Measurements from ENCODE around the gene EIF4B.

The EIF4B gene

DNA sequence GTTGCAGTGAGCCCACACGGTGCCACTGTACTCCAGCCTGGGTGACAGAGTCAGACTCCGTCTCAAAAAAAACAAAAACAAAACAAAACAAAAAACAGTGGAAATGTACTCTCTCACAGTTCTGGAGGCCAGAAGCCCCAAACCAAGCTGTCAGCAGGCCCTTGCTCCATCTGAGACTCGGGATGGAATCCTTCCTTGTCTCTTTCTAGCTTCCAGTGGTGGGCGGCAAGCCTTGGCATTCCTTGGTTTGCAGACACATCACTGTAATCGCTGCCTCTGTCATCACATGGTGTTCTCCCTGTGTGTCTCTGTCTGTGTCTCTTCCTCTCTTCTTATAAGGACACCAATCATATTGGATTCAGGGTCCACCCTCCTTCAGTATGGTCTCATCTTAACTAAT, 50.0 kb downstream of the EIF4B start:
- Histone ChIP-seq H2BK15ac (replicated peaks; ENCODE audit: low read depth) (no peak overlapping the region), H3K9ac (ENCODE audit: low read length) (no peak overlapping the region), H3K27ac (ENCODE audit: low read depth, low read length) (no peak overlapping the region), H3K4me3 (ENCODE audit: low read length) (no peak overlapping the region), H3K4ac (ENCODE audit: low read depth, low read length) (no peak overlapping the region), H3K18ac (ENCODE audit: low read length) (no peak overlapping the region), H4K8ac (ENCODE audit: low read depth, low read length) (no peak overlapping the region), H3K56ac (ENCODE audit: low read length) (no peak overlapping the region), H3K4me2 (ENCODE audit: low read length) (no peak overlapping the region), H3K27me3 (ENCODE audit: insufficient read depth, low read length, poor library complexity) (no peaks in the 10 kb centered on the region), H2BK5ac (ENCODE audit: low read length) (no peak overlapping the region), H3K4me1 (ENCODE audit: control insufficient read depth, low read depth, low read length) (peaks cover 9% of the 10 kb centered on the region), H2BK120ac (ENCODE audit: low read depth, low read length) (no peak overlapping the region), H3K79me1 (ENCODE audit: low read length) (peaks cover 12% of the 10 kb centered on the region), H4K5ac (ENCODE audit: low read length) (no peak overlapping the region), H2AK5ac (ENCODE audit: low read length) (no peak overlapping the region), H3K36me3 (ENCODE audit: control insufficient read depth, insufficient read depth, low read length) (no peaks in the 10 kb centered on the region), H3K79me2 (ENCODE audit: control insufficient read depth, insufficient read depth, low read length) (peaks cover 10% of the 10 kb centered on the region), H3K23ac (ENCODE audit: low read length) (no peak overlapping the region)
- DNase-seq = no peak
- no CpG with 5 or more reads among the region's 5 CpGs for WGBS (ENCODE audit: extremely low coverage, insufficient coverage, low lambda C conversion rate)

DNA sequence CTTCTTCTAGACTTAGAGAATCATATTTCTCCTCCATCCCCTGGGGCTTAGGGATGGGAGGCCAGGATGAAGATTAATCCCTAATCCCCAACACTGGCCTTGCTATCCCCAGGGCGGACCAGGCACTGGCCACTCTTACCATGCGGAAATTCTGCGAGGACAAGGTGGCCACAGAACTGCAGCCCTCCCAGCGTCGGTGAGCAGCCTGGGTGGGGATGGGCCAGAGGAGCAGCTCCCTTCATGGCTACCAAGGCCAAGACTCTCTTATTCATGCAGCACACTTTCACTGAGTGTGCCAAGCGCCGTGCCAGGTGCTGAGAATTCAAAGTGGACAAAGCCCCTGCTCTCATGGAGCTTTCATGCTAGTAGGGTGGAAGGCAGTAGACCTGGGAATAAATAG, 50.6 kb downstream of the EIF4B start:
- H3K4me3 ChIP-seq (ENCODE audit: low read length) = no peak overlapping the region
- no peak for DNase-seq
- H3K27me3 ChIP-seq (ENCODE audit: insufficient read depth, low read length, poor library complexity) = no peaks in the 10 kb centered on the region
- peaks cover 3% of the 10 kb centered on the region for H3K4me1 ChIP-seq (ENCODE audit: control insufficient read depth, low read depth, low read length)
- H3K18ac ChIP-seq (ENCODE audit: low read length) = no peak overlapping the region
- H3K36me3 ChIP-seq (ENCODE audit: control insufficient read depth, insufficient read depth, low read length) = no peaks in the 10 kb centered on the region
- no peak overlapping the region for H3K27ac ChIP-seq (ENCODE audit: low read depth, low read length)
- H2BK15ac ChIP-seq (replicated peaks; ENCODE audit: low read depth) = no peak overlapping the region
- H4K8ac ChIP-seq (ENCODE audit: low read depth, low read length) = no peak overlapping the region
- H3K79me2 ChIP-seq (ENCODE audit: control insufficient read depth, insufficient read depth, low read length) = peaks cover 6% of the 10 kb centered on the region
- H2BK5ac ChIP-seq (ENCODE audit: low read length) = no peak overlapping the region
- no peak overlapping the region for H2BK120ac ChIP-seq (ENCODE audit: low read depth, low read length)
- H3K4ac ChIP-seq (ENCODE audit: low read depth, low read length) = no peak overlapping the region
- no peak overlapping the region for H3K23ac ChIP-seq (ENCODE audit: low read length)
- no peak overlapping the region for H2AK5ac ChIP-seq (ENCODE audit: low read length)
- no peak overlapping the region for H3K4me2 ChIP-seq (ENCODE audit: low read length)
- no peak overlapping the region for H4K5ac ChIP-seq (ENCODE audit: low read length)
- no peak overlapping the region for H3K9ac ChIP-seq (ENCODE audit: low read length)
- peaks cover 7% of the 10 kb centered on the region for H3K79me1 ChIP-seq (ENCODE audit: low read length)
- no CpG with 5 or more reads among the region's 7 CpGs for WGBS (ENCODE audit: extremely low coverage, insufficient coverage, low lambda C conversion rate)
- H3K56ac ChIP-seq (ENCODE audit: low read length) = no peak overlapping the region

DNA sequence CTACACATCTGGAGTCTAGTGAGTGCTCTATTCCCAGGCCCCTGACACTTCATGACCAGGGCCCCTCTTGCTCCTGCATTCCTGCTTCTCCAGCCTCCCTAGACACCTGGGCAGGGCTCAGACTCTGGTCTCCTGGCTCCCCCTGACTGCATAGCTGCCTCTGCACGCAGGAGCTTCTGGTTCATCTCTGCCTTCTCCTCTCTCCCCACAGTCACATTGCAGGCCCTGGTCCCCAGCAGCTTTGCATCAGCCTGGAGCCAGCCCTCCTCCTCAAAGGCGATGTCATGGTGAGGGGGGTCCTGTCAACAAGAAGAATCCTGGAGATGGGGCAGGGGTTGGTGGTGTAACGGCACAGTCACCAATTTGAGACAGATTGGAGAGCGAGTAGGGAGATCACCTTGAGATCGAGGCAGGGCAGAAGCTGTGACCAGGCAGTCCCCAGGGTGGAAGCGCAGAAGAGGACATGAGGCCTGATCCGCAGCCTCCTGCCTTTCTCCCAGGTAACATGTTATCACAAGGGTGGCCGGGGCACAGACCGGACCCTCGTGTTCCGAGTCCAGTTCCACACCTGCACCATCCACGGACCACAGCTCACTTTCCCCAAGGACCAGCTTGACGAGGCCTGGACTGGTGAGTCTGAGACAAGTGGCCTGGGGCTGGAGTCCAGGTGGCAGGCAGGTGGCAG, 51.7 kb downstream of the EIF4B start:
- H3K27ac ChIP-seq (ENCODE audit: low read depth, low read length) = no peak overlapping the region
- no peak overlapping the region for H3K56ac ChIP-seq (ENCODE audit: low read length)
- H4K5ac ChIP-seq (ENCODE audit: low read length) = no peak overlapping the region
- no CpG with 5 or more reads among the region's 13 CpGs for WGBS (ENCODE audit: extremely low coverage, insufficient coverage, low lambda C conversion rate)
- H3K23ac ChIP-seq (ENCODE audit: low read length) = no peak overlapping the region
- H3K4me1 ChIP-seq (ENCODE audit: control insufficient read depth, low read depth, low read length) = peaks cover 3% of the 10 kb centered on the region
- no peak overlapping the region for H2BK5ac ChIP-seq (ENCODE audit: low read length)
- no peak overlapping the region for H2BK120ac ChIP-seq (ENCODE audit: low read depth, low read length)
- no peak overlapping the region for H3K4me3 ChIP-seq (ENCODE audit: low read length)
- no peaks in the 10 kb centered on the region for H3K79me2 ChIP-seq (ENCODE audit: control insufficient read depth, insufficient read depth, low read length)
- DNase-seq = no peak
- H2BK15ac ChIP-seq (replicated peaks; ENCODE audit: low read depth) = no peak overlapping the region
- no peaks in the 10 kb centered on the region for H3K27me3 ChIP-seq (ENCODE audit: insufficient read depth, low read length, poor library complexity)
- H3K79me1 ChIP-seq (ENCODE audit: low read length) = peaks cover 2% of the 10 kb centered on the region
- H3K4ac ChIP-seq (ENCODE audit: low read depth, low read length) = no peak overlapping the region
- H2AK5ac ChIP-seq (ENCODE audit: low read length) = no peak overlapping the region
- no peak overlapping the region for H3K4me2 ChIP-seq (ENCODE audit: low read length)
- H3K36me3 ChIP-seq (ENCODE audit: control insufficient read depth, insufficient read depth, low read length) = no peaks in the 10 kb centered on the region
- no peak overlapping the region for H3K18ac ChIP-seq (ENCODE audit: low read length)
- H3K9ac ChIP-seq (ENCODE audit: low read length) = no peak overlapping the region
- H4K8ac ChIP-seq (ENCODE audit: low read depth, low read length) = no peak overlapping the region

DNA sequence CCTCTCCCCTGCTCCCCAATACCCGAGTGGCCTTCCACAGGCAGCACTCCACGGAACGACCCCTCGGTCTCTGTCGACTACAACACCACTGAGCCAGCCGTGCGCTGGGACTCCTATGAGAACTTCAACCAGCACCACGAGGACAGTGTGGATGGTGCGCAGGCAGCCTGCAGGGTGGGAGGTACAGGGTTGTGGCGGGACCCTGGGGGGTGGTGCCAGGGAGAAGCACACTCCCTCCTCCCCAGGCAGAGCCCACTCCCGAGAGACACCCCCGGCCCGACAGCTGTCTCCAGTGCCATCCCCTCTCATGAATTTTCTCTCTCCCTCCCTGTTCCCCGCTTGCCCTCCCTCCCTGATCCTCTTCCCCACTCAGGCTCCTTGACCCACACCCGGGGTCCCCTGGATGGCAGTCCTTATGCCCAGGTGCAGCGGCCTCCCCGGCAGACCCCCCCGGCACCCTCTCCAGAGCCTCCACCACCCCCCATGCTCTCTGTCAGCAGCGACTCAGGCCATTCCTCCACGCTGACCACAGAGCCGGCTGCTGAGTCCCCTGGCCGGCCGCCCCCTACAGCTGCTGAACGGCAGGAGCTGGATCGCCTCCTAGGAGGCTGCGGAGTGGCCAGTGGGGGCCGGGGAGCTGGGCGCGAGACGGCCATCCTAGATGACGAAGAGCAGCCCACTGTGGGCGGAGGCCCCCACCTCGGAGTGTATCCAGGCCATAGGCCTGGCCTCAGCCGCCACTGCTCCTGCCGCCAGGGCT, 52.6 kb downstream of the EIF4B start:
- H3K4me1 ChIP-seq (ENCODE audit: control insufficient read depth, low read depth, low read length) = no peaks in the 10 kb centered on the region
- no CpG with 5 or more reads among the region's 35 CpGs for WGBS (ENCODE audit: extremely low coverage, insufficient coverage, low lambda C conversion rate)

DNA sequence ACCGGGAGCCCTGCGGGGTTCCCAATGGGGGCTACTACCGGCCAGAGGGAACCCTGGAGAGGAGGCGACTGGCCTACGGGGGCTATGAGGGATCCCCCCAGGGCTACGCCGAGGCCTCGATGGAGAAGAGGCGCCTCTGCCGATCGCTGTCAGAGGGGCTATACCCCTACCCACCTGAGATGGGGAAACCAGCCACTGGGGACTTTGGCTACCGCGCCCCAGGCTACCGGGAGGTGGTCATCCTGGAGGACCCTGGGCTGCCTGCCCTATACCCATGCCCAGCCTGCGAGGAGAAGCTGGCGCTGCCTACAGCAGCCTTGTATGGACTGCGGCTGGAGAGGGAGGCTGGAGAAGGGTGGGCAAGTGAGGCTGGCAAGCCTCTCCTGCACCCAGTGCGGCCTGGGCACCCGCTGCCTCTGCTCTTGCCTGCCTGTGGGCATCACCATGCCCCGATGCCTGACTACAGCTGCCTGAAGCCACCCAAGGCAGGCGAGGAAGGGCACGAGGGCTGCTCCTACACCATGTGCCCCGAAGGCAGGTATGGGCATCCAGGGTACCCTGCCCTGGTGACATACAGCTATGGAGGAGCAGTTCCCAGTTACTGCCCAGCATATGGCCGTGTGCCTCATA, 53.3 kb downstream of the EIF4B start:
- no peak for DNase-seq
- H2BK120ac ChIP-seq (ENCODE audit: low read depth, low read length) = no peak overlapping the region
- H3K27me3 ChIP-seq (ENCODE audit: insufficient read depth, low read length, poor library complexity) = no peaks in the 10 kb centered on the region
- no peak overlapping the region for H3K18ac ChIP-seq (ENCODE audit: low read length)
- no peak overlapping the region for H3K9ac ChIP-seq (ENCODE audit: low read length)
- H3K4me2 ChIP-seq (ENCODE audit: low read length) = no peak overlapping the region
- no peak overlapping the region for H4K8ac ChIP-seq (ENCODE audit: low read depth, low read length)
- no peak overlapping the region for H4K5ac ChIP-seq (ENCODE audit: low read length)
- no peaks in the 10 kb centered on the region for H3K4me1 ChIP-seq (ENCODE audit: control insufficient read depth, low read depth, low read length)
- H3K79me2 ChIP-seq (ENCODE audit: control insufficient read depth, insufficient read depth, low read length) = no peaks in the 10 kb centered on the region
- H2BK15ac ChIP-seq (replicated peaks; ENCODE audit: low read depth) = no peak overlapping the region
- no peaks in the 10 kb centered on the region for H3K79me1 ChIP-seq (ENCODE audit: low read length)
- no CpG with 5 or more reads among the region's 24 CpGs for WGBS (ENCODE audit: extremely low coverage, insufficient coverage, low lambda C conversion rate)
- no peak overlapping the region for H3K23ac ChIP-seq (ENCODE audit: low read length)
- no peak overlapping the region for H3K4ac ChIP-seq (ENCODE audit: low read depth, low read length)
- H3K27ac ChIP-seq (ENCODE audit: low read depth, low read length) = no peak overlapping the region
- H2AK5ac ChIP-seq (ENCODE audit: low read length) = no peak overlapping the region
- peaks cover 1% of the 10 kb centered on the region for H3K36me3 ChIP-seq (ENCODE audit: control insufficient read depth, insufficient read depth, low read length)
- H3K56ac ChIP-seq (ENCODE audit: low read length) = no peak overlapping the region
- no peak overlapping the region for H3K4me3 ChIP-seq (ENCODE audit: low read length)
- no peak overlapping the region for H2BK5ac ChIP-seq (ENCODE audit: low read length)

More for the DNA sequence above, 52.6 kb downstream of the EIF4B start:
- Histone ChIP-seq H2BK15ac (replicated peaks; ENCODE audit: low read depth) (no peak overlapping the region), H2BK5ac (ENCODE audit: low read length) (no peak overlapping the region), H2AK5ac (ENCODE audit: low read length) (no peak overlapping the region), H3K27me3 (ENCODE audit: insufficient read depth, low read length, poor library complexity) (no peaks in the 10 kb centered on the region), H2BK120ac (ENCODE audit: low read depth, low read length) (no peak overlapping the region), H3K18ac (ENCODE audit: low read length) (no peak overlapping the region), H4K5ac (ENCODE audit: low read length) (no peak overlapping the region), H3K27ac (ENCODE audit: low read depth, low read length) (no peak overlapping the region), H3K4me2 (ENCODE audit: low read length) (no peak overlapping the region), H4K8ac (ENCODE audit: low read depth, low read length) (no peak overlapping the region), H3K36me3 (ENCODE audit: control insufficient read depth, insufficient read depth, low read length) (peaks cover 1% of the 10 kb centered on the region), H3K79me1 (ENCODE audit: low read length) (no peaks in the 10 kb centered on the region), H3K79me2 (ENCODE audit: control insufficient read depth, insufficient read depth, low read length) (no peaks in the 10 kb centered on the region), H3K56ac (ENCODE audit: low read length) (no peak overlapping the region), H3K23ac (ENCODE audit: low read length) (no peak overlapping the region), H3K9ac (ENCODE audit: low read length) (no peak overlapping the region), H3K4me3 (ENCODE audit: low read length) (no peak overlapping the region), H3K4ac (ENCODE audit: low read depth, low read length) (no peak overlapping the region)
- no peak for DNase-seq
